GM19193 (cell line): Measurements from ENCODE around the gene SLC6A13.

Source experiments
- POLR2A ChIP-seq: IDR thresholded peaks from 4 replicates; pipeline ENCODE4 v1.6.1; 2011; ENCODE audit not compliant: insufficient read depth, insufficient read length; ENCODE audit errors: extremely low read depth

Gene SLC6A13

GRCh38 chr12:262817-263216 lies at the start of gene SLC6A13:
Gene SLC6A13, minus strand, starts transcription at chr12:262836. Its CDS starts 2,784 bp downstream, at chr12:260052.
- no peak for TF ChIP-seq POLR2A

- TF ChIP-seq POLR2A: no peak
Observed at GRCh38 chr12:308511-308910, 45.9 kb upstream of the SLC6A13 start.

GRCh38 chr12:307406-307805 lies 44.8 kb upstream of the SLC6A13 start:
- no peak for TF ChIP-seq POLR2A

GRCh38 chr12:304805-305204 lies 42.2 kb upstream of the SLC6A13 start:
- TF ChIP-seq POLR2A: no peak

- no peak for TF ChIP-seq POLR2A
Observed at GRCh38 chr12:295132-295531, 32.5 kb upstream of the SLC6A13 start.

- TF ChIP-seq POLR2A: no peak
Observed at GRCh38 chr12:293199-293598, 30.6 kb upstream of the SLC6A13 start.

GRCh38 chr12:292186-292585 lies 29.6 kb upstream of the SLC6A13 start:
- TF ChIP-seq POLR2A: no peak

- no peak for TF ChIP-seq POLR2A
Observed at GRCh38 chr12:291153-291723, 28.6 kb upstream of the SLC6A13 start.

- TF ChIP-seq POLR2A: no peak
Observed at GRCh38 chr12:288687-289086, 26.1 kb upstream of the SLC6A13 start.

- TF ChIP-seq POLR2A: no peak
Observed at GRCh38 chr12:286531-287300, 24.1 kb upstream of the SLC6A13 start.

GRCh38 chr12:278046-278445 lies 15.4 kb upstream of the SLC6A13 start:
- no peak for TF ChIP-seq POLR2A

- TF ChIP-seq POLR2A: no peak
Observed at GRCh38 chr12:275812-276211, 13.2 kb upstream of the SLC6A13 start.

- TF ChIP-seq POLR2A: no peak
Observed at GRCh38 chr12:273382-273781, 10.7 kb upstream of the SLC6A13 start.

- TF ChIP-seq POLR2A: no peak
Observed at GRCh38 chr12:272942-273341, 10.3 kb upstream of the SLC6A13 start.

- no peak for TF ChIP-seq POLR2A
Observed at GRCh38 chr12:271161-271560, 8.5 kb upstream of the SLC6A13 start.

GRCh38 chr12:269191-269590 lies 6.6 kb upstream of the SLC6A13 start:
- no peak for TF ChIP-seq POLR2A
